ENCODE results near the gene MT1HL1.

DNA sequence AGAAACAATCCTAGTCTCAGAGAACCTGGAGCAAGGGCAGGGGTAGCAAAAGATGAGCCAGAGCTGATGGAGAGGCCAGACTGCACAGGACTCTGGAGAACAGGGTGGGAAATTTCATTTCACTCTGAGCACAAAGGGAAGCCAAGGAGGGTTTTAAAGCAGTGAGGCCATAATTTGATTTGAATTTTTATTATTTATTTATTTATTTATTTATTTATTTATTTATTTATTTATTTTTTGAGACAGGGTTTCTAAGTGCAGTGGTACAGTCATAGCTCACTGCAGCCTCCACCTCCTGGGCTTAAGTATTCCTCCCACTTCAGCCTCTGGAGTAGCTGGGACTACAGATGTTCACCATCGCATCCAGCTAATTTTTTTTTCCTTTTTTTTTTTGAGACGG lies 45.1 kb downstream of the MT1HL1 start:
- TF ChIP-seq, protein P1, sequence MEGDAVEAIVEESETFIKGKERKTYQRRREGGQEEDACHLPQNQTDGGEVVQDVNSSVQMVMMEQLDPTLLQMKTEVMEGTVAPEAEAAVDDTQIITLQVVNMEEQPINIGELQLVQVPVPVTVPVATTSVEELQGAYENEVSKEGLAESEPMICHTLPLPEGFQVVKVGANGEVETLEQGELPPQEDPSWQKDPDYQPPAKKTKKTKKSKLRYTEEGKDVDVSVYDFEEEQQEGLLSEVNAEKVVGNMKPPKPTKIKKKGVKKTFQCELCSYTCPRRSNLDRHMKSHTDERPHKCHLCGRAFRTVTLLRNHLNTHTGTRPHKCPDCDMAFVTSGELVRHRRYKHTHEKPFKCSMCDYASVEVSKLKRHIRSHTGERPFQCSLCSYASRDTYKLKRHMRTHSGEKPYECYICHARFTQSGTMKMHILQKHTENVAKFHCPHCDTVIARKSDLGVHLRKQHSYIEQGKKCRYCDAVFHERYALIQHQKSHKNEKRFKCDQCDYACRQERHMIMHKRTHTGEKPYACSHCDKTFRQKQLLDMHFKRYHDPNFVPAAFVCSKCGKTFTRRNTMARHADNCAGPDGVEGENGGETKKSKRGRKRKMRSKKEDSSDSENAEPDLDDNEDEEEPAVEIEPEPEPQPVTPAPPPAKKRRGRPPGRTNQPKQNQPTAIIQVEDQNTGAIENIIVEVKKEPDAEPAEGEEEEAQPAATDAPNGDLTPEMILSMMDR (IDR thresholded peaks at IDR 0.05): no peak
- TF ChIP-seq ZFX (IDR thresholded peaks at IDR 0.05; ENCODE audit: borderline replicate concordance): no peak

Measured in 22Rv1 (cell line).